BLaER1 treated with 17β-estradiol and CSF1 and Interleukin-3, amounts not matched to agents 10 nM and 100 nM (cell line): Measurements from ENCODE around the gene SOBP.

Experiments
- H3K27ac ChIP-seq, 11 experiments: shearing (Covaris generic); formaldehyde crosslinking; 2 replicates each; pipeline ENCODE4 v1.8.1; 2022
- H3K27me3 ChIP-seq, 11 experiments: shearing (Covaris generic); formaldehyde crosslinking; 2 replicates each; pipeline ENCODE4 v1.8.1; 2022
- H3K36me3 ChIP-seq, 11 experiments: shearing (Covaris generic); formaldehyde crosslinking; 2 replicates each; pipeline ENCODE4 v1.8.1; 2022
- H3K4me1 ChIP-seq, 10 experiments: shearing (Covaris generic); formaldehyde crosslinking; 2 replicates each; pipeline ENCODE4 v1.8.1; 2022
- H3K4me2 ChIP-seq, 11 experiments: shearing (Covaris generic); formaldehyde crosslinking; 2 replicates each; pipeline ENCODE4 v1.8.1; 2022
- H3K4me3 ChIP-seq, 10 experiments: shearing (Covaris generic); formaldehyde crosslinking; 2 replicates each; pipeline ENCODE4 v1.8.1; 2022
- H3K9ac ChIP-seq, 11 experiments: shearing (Covaris generic); formaldehyde crosslinking; 2 replicates each; pipeline ENCODE4 v1.8.1; 2022
- H3K9me3 ChIP-seq, 11 experiments: shearing (Covaris generic); formaldehyde crosslinking; replicated peaks in 1 of 11; 2 replicates each; pipeline ENCODE4 v1.8.1; 2022
- H4K20me1 ChIP-seq, 11 experiments: shearing (Covaris generic); formaldehyde crosslinking; 2 replicates each; pipeline ENCODE4 v1.8.1; 2022
- Cebpa-rat ChIP-seq, 11 experiments: shearing (Covaris generic); IDR thresholded peaks; 2 replicates each; pipeline ENCODE4 v1.8.1; 2022

The SOBP gene

DNA sequence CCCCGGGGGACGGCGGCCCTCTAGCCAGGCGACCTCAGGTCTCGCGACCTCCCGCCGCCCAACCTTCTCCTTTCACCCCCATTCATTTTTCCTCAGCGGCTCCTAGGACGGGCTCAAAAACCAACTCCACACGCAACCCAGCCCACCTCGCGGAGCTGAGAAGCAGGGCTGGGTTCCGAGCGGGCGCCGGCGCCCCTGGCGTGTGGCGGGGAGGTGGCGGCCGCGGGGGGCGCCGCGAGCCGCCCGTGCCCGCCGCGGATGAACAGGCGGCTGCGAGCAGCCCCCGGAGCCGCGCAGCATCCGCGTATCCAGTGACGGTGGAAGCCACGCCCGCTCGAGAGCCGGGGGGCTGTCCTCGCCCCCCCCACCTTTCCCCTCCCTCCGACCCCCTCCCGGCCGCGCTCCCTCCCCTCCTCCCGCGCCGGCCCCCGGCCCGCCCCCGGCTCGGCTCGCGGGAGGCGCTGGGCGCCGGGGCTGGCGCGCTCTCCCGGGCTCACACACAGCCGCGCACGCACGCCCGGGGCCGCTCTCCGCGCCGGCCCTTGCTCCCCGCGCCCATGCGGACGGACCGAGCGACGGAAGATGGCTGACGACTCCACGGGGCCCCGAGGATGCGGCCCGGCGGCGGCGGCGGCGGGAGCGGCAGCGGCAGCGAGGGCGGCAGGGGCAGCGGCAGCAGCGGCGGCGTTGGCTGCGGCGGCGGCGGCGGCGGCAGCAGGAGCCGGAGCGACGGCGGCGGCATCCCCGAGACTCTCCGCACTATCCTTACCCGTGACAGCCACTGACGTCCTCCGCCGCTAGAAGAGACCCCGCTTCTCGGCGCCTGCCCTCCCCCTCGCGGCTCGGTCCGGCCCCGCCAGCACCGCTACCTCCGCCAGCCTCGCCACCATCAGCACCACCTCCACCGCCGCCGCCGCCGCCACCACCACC, at the start of gene SOBP:
Gene SOBP, plus strand, starts transcription at position 482 of the 930 bp plus-strand sequence. CDS start 500 bp downstream, outside the sequence.
- H3K27ac ChIP-seq, result peak within 1 kb of the TSS in 2 of 11 experiments; percentile 14 to 23; a peak in 2 of 22 replicates

DNA sequence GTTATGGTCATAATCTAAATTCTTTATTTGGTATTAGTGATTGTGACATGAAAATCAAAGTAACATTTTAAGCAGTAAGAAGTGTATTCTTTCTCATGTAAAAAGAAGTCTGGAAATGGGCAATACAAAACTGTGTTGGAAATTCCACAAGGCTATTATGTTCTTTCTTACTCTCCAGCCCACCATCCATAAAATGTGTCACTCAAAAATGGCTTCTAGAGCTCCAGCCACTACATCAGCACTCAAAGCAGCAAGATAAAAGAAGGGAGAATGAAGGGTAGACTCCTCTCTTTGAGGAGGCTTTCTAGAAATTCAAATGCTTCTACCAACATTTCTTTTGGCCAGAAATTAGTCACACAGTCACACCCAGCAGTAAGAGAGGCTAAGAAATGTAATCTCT, 49.0 kb upstream of the SOBP start:
- Histone ChIP-seq H3K4me1 (no peaks in the 10 kb centered on the region), H3K9me3 (peaks cover 8 to 16% (median 9%) of the 10 kb centered on the region in 11 experiments), H3K4me3 (no peak overlapping the region), H3K36me3 (peaks cover 0 to 24% (median 15%) of the 10 kb centered on the region in 11 experiments; a peak in 12 of 22 replicates), H3K27ac (no peak overlapping the region), H3K4me2 (no peak overlapping the region), H4K20me1 (peaks cover 0 to 6% (median 0%) of the 10 kb centered on the region in 11 experiments; a peak in 1 of 22 replicates), H3K9ac (no peak overlapping the region), H3K27me3 (no peaks in the 10 kb centered on the region)
- no peak for TF ChIP-seq Cebpa-rat (IDR thresholded peaks at IDR 0.05)

More for the DNA sequence above, at the start of gene SOBP:
- Histone ChIP-seq H3K4me3 (peak within 1 kb of the TSS; percentile 59 to 77 (median 70)), H3K4me1 (peaks cover 24 to 45% (median 26%) of the 10 kb centered on the region in 10 experiments; a peak in 19 of 20 replicates), H3K4me2 (peak within 1 kb of the TSS; percentile 92 to 100 (median 98)), H4K20me1 (peaks cover 0 to 42% (median 26%) of the 10 kb centered on the region in 11 experiments; a peak in 14 of 22 replicates), H3K27me3 (peaks cover 89 to 99% (median 97%) of the 10 kb centered on the region in 11 experiments), H3K36me3 (no peaks in the 10 kb centered on the region), H3K9me3 (no peaks in the 10 kb centered on the region), H3K9ac (peak within 1 kb of the TSS; percentile 30 to 69 (median 61); a peak in 20 of 22 replicates)
- TF ChIP-seq Cebpa-rat (IDR thresholded peaks at IDR 0.05), result no peak

GRCh38 chr6:107441682-107442081, 48.2 kb upstream of the SOBP start:
- Histone ChIP-seq H3K9ac (no peak overlapping the region), H3K27me3 (no peaks in the 10 kb centered on the region), H4K20me1 (peaks cover 0 to 6% (median 0%) of the 10 kb centered on the region in 11 experiments; a peak in 1 of 22 replicates), H3K4me2 (no peak overlapping the region), H3K9me3 (peaks cover 15 to 24% (median 17%) of the 10 kb centered on the region in 11 experiments), H3K27ac (no peak overlapping the region), H3K4me3 (no peak overlapping the region), H3K36me3 (peaks cover 4 to 32% (median 20%) of the 10 kb centered on the region in 11 experiments; a peak in 17 of 22 replicates), H3K4me1 (no peaks in the 10 kb centered on the region)
- no peak for TF ChIP-seq Cebpa-rat (IDR thresholded peaks at IDR 0.05)

DNA sequence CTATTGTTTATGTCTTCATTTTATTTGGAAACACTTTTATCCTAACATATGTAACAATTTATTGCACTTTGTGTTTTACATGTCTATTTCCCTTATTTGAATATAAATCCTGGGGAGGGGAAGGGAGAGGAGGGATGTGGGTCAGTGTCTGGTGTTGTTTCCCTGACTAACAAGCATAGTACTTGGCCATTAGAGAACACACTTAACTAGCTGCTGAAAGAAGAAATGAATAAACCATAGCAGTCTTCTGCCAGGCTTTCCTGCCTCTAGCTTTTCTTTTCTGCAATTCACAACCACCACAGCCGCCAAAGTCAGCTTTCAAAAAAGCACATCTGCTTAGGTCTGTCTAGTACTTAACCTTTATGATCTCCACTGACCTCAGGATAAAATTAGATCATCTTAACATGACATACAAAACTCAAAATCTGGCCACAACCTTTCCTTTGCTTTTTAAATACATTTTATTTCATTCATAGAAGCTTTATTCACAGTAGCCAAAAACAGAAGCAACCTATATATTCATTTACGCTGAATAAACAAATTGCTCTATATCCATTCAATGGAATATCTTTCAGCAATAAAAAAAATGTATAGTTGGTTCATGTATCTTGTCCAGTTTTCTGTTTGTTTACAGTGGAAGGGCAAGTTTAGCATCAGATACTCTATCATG, 46.8 kb upstream of the SOBP start:
- Histone ChIP-seq H3K4me1 (no peaks in the 10 kb centered on the region), H3K27me3 (no peaks in the 10 kb centered on the region), H3K4me2 (no peak overlapping the region), H4K20me1 (no peaks in the 10 kb centered on the region), H3K9me3 (peaks cover 29 to 37% (median 31%) of the 10 kb centered on the region in 11 experiments), H3K4me3 (no peak overlapping the region), H3K9ac (no peak overlapping the region), H3K27ac (no peak overlapping the region), H3K36me3 (peaks cover 9 to 46% (median 32%) of the 10 kb centered on the region in 11 experiments; a peak in 20 of 22 replicates)
- no peak for TF ChIP-seq Cebpa-rat (IDR thresholded peaks at IDR 0.05)

- TF ChIP-seq Cebpa-rat (IDR thresholded peaks at IDR 0.05), result no peak
- Histone ChIP-seq H3K27ac (no peak overlapping the region), H3K9me3 (peaks cover 36 to 44% (median 37%) of the 10 kb centered on the region in 11 experiments), H3K27me3 (no peaks in the 10 kb centered on the region), H3K4me3 (no peak overlapping the region), H3K4me1 (no peaks in the 10 kb centered on the region), H3K9ac (no peak overlapping the region), H4K20me1 (no peaks in the 10 kb centered on the region), H3K36me3 (peaks cover 14 to 52% (median 33%) of the 10 kb centered on the region in 11 experiments; a peak in 20 of 22 replicates), H3K4me2 (no peak overlapping the region)
These were observed 46.2 kb upstream of the SOBP start for GRCh38 chr6:107443608-107444267.

GRCh38 chr6:107444277-107444676, 45.6 kb upstream of the SOBP start:
- Histone ChIP-seq H3K36me3 (peaks cover 14 to 53% (median 39%) of the 10 kb centered on the region in 11 experiments; a peak in 20 of 22 replicates), H3K27me3 (no peaks in the 10 kb centered on the region), H3K4me1 (no peaks in the 10 kb centered on the region), H4K20me1 (no peaks in the 10 kb centered on the region), H3K9ac (no peak overlapping the region), H3K27ac (no peak overlapping the region), H3K4me3 (no peak overlapping the region), H3K4me2 (no peak overlapping the region), H3K9me3 (peaks cover 41 to 49% (median 43%) of the 10 kb centered on the region in 11 experiments)
- TF ChIP-seq Cebpa-rat (IDR thresholded peaks at IDR 0.05), result no peak

- peaks cover 31 to 65% (median 54%) of the 10 kb centered on the region in 11 experiments; a peak in 20 of 22 replicates for H3K36me3 ChIP-seq
These were observed 42.2 kb upstream of the SOBP start for GRCh38 chr6:107447663-107448216.

DNA sequence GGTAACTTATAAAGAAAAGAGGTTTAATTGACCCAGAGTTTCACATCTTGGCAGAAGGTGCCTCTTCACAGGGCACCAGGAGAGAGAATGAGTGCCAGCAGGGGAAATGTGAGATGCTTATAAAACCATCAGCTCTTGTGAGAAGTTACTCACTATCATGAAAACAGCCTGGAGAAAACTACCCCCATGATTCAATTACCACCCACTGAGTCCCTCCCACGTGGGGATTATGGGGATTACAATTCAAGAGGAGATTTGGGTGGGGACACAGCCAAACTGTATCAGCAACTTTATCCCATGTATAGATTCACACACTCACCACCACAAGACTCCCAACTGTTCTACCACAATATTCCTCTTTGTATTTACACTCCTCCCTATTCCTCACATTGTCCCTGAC, 41.1 kb upstream of the SOBP start:
- H3K27ac ChIP-seq, result no peak overlapping the region
- no peak for TF ChIP-seq Cebpa-rat (IDR thresholded peaks at IDR 0.05)

More at GRCh38 chr6:107447663-107448216, 42.2 kb upstream of the SOBP start:
- H3K4me2 ChIP-seq, result no peak overlapping the region
- H3K9me3 ChIP-seq, result peaks cover 60 to 77% (median 67%) of the 10 kb centered on the region in 11 experiments
- TF ChIP-seq Cebpa-rat (IDR thresholded peaks at IDR 0.05), result no peak
- peak overlapping the region in 6 of 10 experiments; percentile 1 to 31 (median 18); a peak in 7 of 20 replicates for H3K4me3 ChIP-seq
- no peak overlapping the region for H3K9ac ChIP-seq
- no peaks in the 10 kb centered on the region for H4K20me1 ChIP-seq
- no peaks in the 10 kb centered on the region for H3K27me3 ChIP-seq
- H3K27ac ChIP-seq, result no peak overlapping the region
- no peaks in the 10 kb centered on the region for H3K4me1 ChIP-seq

More for the DNA sequence above, 41.1 kb upstream of the SOBP start:
- no peaks in the 10 kb centered on the region for H3K4me1 ChIP-seq
- H3K9ac ChIP-seq, result no peak overlapping the region
- no peaks in the 10 kb centered on the region for H3K27me3 ChIP-seq
- peaks cover 62 to 77% (median 67%) of the 10 kb centered on the region in 11 experiments for H3K9me3 ChIP-seq
- no peaks in the 10 kb centered on the region for H4K20me1 ChIP-seq
- no peak overlapping the region for H3K4me2 ChIP-seq
- H3K36me3 ChIP-seq, result peaks cover 31 to 74% (median 54%) of the 10 kb centered on the region in 11 experiments; a peak in 20 of 22 replicates
- H3K4me3 ChIP-seq, result no peak overlapping the region
